ENCODE measurements around the gene RBBP8.

The RBBP8 gene

GRCh38 chr18:23003289-23003688, 70.2 kb downstream of the RBBP8 start:
- no peak for DNase-seq

GRCh38 chr18:23012249-23012648, 79.1 kb downstream of the RBBP8 start:
- DNase-seq = no peak

GRCh38 chr18:23020555-23021294, 87.6 kb downstream of the RBBP8 start:
- DNase-seq = no peak

- no peak for DNase-seq
Measured at GRCh38 chr18:23021623-23022022, 88.5 kb downstream of the RBBP8 start.

GRCh38 chr18:23032030-23032582, 99.0 kb downstream of the RBBP8 start:
- DNase-seq = no peak

- DNase-seq = no peak
Measured at GRCh38 chr18:23033056-23033455, 99.9 kb downstream of the RBBP8 start.

- DNase-seq = no peak
Measured at GRCh38 chr18:23036660-23037201, 103.6 kb downstream of the RBBP8 start.

- no peak for DNase-seq
Measured at GRCh38 chr18:23037646-23038045, 104.5 kb downstream of the RBBP8 start.

GRCh38 chr18:23038712-23039111, 105.6 kb downstream of the RBBP8 start:
- no peak for DNase-seq

- no peak for DNase-seq
Measured at GRCh38 chr18:23042133-23042532, 109.0 kb downstream of the RBBP8 start.

GRCh38 chr18:23043803-23044376, 110.8 kb downstream of the RBBP8 start:
- DNase-seq = no peak

GRCh38 chr18:23049698-23050373, 116.7 kb downstream of the RBBP8 start:
- no peak for DNase-seq

GRCh38 chr18:23053776-23054457, 120.8 kb downstream of the RBBP8 start:
- no peak for DNase-seq

GRCh38 chr18:23054553-23054952, 121.4 kb downstream of the RBBP8 start:
- no peak for DNase-seq

GRCh38 chr18:23056315-23056714, 123.2 kb downstream of the RBBP8 start:
- DNase-seq = no peak

GRCh38 chr18:23057096-23057495, 124.0 kb downstream of the RBBP8 start:
- no peak for DNase-seq

- no peak for DNase-seq
Measured at GRCh38 chr18:23058746-23059415, 125.8 kb downstream of the RBBP8 start.

- DNase-seq = no peak
Measured at GRCh38 chr18:23059541-23060465, 126.7 kb downstream of the RBBP8 start.

GRCh38 chr18:23062011-23062410, 128.9 kb downstream of the RBBP8 start:
- DNase-seq = no peak

GRCh38 chr18:23063502-23063901, 130.4 kb downstream of the RBBP8 start:
- DNase-seq = no peak

- no peak for DNase-seq
Measured at GRCh38 chr18:23065234-23065806, 132.2 kb downstream of the RBBP8 start.

Data from NCI-H510A (cell line).